Activated CD4-positive, CD25-positive, alpha-beta regulatory T cell treated with anti-CD3 and anti-CD28 coated beads, Interleukin-2, amount 50 U/mL, for 72 hours (primary cell): Measurements from ENCODE around the gene TGFBR2.

Experiments
- DNase-seq: peaks from one replicate; pipeline ENCODE4 v3.0.0; 2021

TGFBR2 gene

DNA sequence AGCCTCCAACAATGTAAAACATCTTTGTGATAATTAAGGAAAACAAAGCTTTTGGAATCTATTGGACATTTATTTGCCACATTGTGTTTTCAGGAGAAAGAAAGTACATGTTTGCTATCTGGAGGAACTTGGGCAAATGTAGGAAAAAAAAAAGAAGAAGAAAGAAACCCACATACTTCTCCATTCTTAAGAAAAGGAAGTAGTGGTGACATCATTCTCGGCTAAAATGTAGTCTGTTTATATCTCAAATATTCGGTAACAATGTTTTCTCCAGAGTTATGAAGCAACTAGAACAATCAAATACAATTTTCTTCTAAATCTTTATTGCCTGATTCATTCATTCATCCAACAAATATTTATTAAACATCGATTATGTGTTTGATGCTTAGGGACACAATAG lies 2.3 kb upstream of the TGFBR2 start:
- DNase-seq = no peak

GRCh38 chr3:30604558-30604957 lies 1.8 kb upstream of the TGFBR2 start:
- no peak for DNase-seq

DNA sequence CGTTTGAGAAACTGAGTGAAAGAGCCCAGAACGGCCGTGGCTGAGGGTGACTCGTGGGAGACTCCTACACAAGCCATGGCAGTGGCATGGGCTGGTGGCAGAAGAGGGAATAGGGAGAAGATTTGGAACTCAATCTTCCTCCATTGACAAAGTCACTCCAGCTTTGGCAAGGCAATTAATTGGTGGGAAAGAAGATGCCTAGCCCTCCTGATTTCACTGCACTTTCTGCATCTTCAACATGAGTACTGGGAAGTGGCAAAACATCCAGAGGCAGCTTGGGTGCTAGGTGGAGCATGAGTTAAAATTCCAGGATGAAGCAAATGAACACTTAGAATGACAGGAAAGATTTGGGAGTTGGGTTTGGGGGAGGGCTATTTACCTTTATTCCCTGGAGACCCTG lies 1.4 kb upstream of the TGFBR2 start:
- DNase-seq = no peak

DNA sequence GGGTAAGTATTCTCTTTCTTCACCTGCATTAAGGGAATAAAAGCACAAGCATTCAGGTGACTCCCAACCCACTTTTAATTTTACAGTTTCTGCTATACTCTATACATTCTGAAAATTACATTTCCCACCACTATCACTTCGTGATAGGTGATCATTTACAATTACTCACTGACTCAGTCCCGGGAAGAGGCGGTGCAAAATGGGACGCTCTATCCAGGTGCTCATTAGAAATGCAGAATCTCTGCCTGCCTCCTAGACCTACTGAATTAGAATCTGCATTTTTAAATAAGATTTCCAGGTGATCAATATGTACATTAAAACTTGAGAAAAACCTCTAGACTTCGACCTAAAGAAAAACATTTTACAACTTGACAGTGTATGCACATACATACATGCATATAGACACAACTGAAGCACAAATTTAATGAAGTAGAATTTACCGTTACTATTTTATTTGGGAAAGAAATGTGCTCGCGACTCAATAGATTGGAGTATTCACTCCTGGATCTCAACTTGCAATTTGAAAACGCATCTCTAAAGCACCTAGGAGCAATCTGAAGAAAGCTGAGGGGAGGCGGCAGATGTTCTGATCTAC lies 598 bp upstream of the TGFBR2 start:
- DNase-seq = no peak

DNA sequence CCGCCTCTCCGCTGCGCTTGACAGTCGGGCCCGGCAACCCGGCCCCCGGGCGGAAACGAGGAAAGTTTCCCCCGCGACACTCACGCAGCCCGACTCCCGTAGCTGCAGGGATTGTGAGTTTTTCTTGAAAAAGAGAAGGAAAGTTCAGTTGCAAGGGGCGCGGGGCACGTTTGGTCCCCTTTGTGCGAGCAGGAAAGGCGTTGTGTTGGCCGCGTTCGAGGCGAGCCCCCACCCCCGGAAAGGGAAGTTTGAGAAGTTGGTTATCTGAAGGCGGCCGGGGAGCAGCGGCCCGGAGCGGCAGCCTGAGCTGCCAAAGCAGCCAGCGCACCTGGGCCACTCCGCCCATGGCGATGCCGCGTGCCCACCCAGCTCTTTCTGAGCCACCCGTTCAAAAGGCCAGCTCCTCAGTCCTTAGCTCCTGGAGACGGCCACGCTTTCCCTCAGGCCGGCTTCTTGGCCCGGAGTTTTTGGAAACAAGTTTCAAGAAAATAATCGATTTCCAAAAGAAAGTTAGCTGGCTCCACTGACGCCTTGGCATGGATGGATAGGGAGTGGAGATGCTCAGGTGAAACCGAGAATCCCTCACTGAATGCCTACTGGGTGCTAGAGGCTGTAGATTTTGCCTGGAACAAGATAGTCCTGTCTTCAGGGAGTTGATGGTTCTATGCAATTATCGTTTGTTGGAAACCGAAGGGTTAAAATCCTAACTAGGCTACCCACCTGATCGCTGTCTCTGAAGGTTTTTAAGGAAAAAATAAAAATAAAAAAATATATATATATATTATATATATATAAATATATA lies 832 bp downstream of the TGFBR2 start:
- DNase-seq = peak; percentile 74

GRCh38 chr3:30608598-30608947 lies 2.2 kb downstream of the TGFBR2 start:
- DNase-seq = no peak

DNA sequence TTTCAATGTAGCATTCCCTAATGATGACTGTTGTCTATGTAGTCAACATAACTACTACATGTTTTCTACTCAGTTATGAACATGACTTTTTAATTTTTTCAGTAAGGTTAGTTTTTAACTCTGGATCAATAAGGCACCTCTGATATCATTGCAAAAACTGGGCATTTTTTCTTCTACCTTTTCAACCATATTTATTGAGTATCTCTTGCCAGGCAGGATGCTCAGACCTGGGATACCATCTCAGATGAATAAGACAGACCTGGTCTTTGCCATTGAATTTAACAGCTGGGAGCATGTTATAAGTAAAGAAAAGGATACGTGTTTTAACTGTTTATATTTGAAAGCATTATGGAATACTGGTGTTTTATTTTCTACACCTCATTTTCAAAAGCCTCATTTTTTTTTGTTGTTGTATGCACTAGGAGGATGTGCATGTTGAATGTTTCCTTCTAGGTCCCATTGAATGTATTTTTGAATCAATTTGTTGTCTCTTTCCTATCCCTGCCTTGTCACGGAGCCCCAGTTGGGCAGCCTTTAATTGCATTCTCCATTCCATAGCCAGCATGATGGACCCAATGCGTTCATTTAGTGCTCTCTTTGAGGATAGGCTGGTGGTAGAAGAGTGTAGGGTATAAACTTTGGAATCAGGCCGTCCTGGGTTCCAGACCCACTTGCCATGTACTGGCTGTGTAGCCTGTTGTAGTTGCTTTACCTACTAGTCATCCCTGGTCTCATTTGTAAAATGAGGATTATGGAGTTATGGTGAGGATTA lies 3.7 kb downstream of the TGFBR2 start:
- no peak for DNase-seq

DNA sequence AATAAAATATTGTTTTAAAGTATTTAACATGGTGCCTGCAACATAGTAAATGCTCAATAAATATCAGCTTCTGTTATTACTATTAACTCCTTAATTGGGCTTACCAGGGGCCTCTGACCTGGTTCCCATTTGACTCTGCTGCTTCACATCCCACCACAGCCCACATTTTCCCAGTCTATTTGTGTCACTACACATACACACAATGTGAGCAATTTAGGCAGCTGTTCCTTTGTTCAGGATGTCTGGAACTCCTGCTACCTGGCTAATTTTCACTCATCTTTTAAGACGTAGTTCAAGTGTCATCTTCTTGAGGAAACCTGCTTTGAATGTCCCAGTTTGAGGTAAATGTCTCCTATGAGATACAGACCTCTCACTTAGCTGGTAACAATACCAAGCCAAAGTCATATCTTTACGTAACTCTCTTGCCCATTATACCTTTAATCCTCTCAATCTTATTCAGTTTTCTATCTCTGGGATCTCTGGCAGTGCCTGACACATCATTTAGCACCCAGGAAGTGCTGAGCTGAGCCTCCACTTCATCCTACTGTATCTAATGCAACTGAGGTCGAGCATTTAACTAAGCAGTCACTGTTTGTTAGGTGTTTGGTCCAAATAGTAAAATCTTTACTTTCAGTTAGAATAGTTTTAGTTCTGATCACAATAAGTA lies 4.4 kb downstream of the TGFBR2 start:
- no peak for DNase-seq

DNA sequence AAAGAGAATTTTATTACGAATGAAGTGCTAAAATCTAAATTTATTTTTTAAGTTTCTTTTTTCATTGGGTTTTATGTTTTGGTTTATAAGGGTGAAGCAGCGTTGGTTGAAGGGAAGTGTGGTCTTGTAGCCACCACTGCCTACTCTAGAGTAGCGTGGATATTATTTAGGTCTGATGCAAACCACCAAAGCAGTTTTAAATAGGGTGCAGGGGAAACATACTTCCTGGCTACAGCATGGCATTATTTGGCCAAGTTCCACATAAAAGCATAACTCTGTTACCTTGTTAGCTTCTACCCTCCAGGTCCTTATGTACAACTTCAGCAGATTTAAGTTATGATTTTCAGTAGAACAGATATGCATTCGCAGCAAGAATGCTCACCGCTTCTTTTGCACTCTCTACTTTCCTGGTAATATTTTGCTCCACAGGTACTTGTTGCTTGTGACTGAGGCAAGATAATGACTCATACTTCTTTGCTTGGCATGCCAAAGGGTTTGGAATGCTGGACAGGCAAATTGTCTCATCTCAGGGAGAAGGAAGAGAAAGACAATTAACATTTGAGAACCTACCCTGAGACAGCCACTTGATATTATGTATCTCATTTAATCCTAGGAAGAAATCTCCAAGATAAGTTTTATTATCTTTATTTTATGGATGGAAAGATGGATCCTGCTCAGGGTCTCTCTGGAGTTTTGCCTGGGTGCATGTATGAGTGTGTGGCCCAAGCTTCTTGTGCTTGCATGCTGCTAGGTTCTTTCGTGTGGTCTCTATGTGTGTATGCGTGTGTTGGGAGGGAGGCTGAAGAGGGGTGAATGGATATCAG lies 5.4 kb downstream of the TGFBR2 start:
- DNase-seq = no peak

DNA sequence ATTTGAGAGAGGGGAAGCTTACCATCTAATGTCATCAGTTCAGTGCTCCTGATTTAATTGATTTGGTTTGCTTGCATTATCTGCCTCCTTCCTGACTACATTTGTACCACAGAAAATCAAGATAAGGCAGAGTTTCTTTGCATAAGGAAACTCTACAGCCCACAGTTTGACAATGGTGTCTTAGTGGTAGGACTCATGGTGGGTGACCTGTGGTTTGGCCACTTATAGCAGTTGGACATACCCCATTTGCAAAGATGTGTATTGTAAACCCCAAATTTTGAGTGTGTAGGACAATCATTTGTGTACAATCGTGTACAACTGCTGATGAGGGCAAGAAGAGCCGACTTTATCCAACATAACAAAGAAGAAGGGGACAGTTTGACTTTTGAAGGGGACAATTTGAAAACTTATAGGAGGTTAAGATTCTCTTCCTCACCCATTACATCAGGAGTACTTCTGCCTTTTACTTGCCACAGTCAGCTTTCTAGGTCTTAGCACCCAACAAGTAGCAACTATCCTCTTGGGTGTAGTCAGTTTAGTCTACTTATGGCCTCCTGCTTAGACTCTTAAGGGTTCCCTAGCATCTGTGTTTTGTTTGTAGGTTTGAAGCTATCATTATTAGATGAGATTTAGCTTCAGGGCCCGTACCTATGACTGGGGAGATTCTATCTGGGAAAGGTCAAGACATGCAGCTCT lies 6.2 kb downstream of the TGFBR2 start:
- DNase-seq = no peak

- DNase-seq = no peak
Measured at GRCh38 chr3:30613133-30613825, 6.9 kb downstream of the TGFBR2 start.

DNA sequence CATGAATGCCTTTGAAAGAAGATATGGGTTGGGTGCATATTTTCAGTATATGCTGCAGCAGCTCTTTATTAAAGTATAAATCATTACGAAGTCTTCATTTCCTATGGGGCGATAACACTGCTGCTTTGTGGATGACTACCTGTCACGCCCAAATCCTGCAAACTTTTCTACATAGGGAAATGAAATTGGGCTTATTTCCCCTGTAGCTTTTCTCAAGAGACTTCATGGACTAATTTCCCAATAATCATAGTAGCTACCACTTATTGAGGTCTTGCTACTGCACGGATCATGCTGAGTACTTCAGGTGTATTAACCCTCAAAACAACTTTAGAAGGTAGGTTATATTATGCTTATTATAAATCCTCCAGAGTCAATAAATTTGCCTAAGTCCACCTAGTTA lies 8.0 kb downstream of the TGFBR2 start:
- no peak for DNase-seq

GRCh38 chr3:30614943-30615342 lies 8.5 kb downstream of the TGFBR2 start:
- no peak for DNase-seq

DNA sequence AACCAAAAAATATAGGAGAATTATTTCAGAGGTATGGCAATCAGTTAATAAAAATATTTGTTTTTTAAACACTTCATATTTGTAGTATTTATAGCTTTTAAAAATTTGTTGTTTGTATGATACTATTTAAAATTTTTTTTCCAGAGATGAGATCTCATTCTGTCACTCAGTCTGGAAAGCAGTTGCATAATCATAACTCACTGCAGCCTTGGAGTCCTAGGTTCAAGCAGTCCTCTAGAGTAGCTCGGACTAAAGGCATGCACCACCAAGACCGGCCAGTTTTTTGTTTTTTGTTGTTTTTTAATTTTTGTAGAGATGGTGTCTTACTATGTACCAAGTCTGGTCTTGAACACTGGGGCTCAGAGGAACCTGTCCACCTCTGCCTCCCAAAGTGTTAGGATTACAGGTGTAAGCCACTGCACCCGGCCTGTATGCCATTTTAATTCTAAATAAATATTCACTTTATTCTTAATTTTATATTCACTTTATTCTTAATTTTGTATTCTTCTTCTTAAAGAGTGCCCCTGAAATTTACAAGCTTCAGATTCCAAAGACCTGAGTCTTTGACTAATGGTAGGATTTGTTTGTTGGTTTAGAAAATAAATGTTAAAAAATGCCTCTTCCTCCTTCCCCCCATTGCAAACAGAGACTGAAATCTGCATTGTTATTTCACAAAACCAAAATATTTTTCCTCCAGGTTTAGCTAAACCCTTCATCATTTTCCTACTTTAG lies 9.4 kb downstream of the TGFBR2 start:
- no peak for DNase-seq

- DNase-seq = no peak
Measured at GRCh38 chr3:30616347-30617027, 10.1 kb downstream of the TGFBR2 start.

- DNase-seq = no peak
Measured at GRCh38 chr3:30617069-30617468, 10.7 kb downstream of the TGFBR2 start.

- no peak for DNase-seq
Measured at GRCh38 chr3:30617653-30618052, 11.3 kb downstream of the TGFBR2 start.

- DNase-seq = no peak
Measured at GRCh38 chr3:30618526-30618925, 12.1 kb downstream of the TGFBR2 start.

DNA sequence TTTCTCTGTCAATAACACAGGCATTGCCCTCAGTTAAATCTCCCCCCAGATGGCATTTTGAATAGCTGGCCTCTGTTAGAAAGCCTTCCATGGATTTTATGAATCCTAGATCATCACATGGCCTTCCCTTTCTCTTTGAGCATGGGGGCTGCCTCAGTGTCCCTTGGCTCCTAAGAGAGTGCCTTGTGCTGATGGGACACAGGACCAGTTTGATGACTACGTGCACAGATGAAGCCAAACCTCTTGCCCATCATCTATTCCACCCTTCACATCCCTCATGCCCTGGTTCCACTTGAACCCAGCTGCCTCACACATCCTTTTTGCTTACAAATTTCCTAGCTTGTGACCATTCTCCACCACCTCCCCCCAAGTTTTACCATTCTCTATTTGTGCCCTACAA lies 12.9 kb downstream of the TGFBR2 start:
- DNase-seq = no peak
